ENCODE results near the gene IMP4. TPM values are rescaled to one million over a fixed set of nuclear protein-coding genes. Genes with fewer than 3 reads are reported as not detected.

Gene IMP4
- total and polyA plus RNA-seq, 7 donors, result 74.4 to 270 (median 118) TPM

- peaks cover 0 to 18% (median 0%) of the 10 kb centered on the region in 3 donors for H3K27me3 ChIP-seq (ENCODE audit: insufficient read depth in 3 of 3, low read length in 2 of 3)
- H3K4me3 ChIP-seq, result no peak overlapping the region
- DNase-seq (no peak), ATAC-seq (no peak)
- TF ChIP-seq CTCF (IDR thresholded peaks at IDR 0.05), result no peak
- intact Hi-C loops (cut with DNase I), result no loop called here
- H3K36me3 ChIP-seq (ENCODE audit: insufficient read depth in 1 of 2, low read depth in 1 of 2), result peaks cover 0 to 30% of the 10 kb centered on the region in 2 donors
- no peaks in the 10 kb centered on the region for H3K9me3 ChIP-seq
- H3K27ac ChIP-seq, result no peak overlapping the region
- no peaks in the 10 kb centered on the region for H3K4me1 ChIP-seq
Measured at GRCh38 chr2:130335226-130335625, 7.5 kb upstream of the IMP4 start.

GRCh38 chr2:130336150-130336876 is 6.4 kb upstream of the IMP4 start:
- no peaks in the 10 kb centered on the region for H3K9me3 ChIP-seq
- WGBS, 3 donors, result 77 to 82% (median 79%) methylated on average over 13 of the region's 13 CpGs
- ATAC-seq (no peak), DNase-seq (no peak)
- H3K4me3 ChIP-seq, result no peak overlapping the region
- H3K36me3 ChIP-seq (ENCODE audit: insufficient read depth in 1 of 2, low read depth in 1 of 2), result peaks cover 0 to 37% of the 10 kb centered on the region in 2 donors
- intact Hi-C loops (cut with DNase I), result no loop called here
- no peak for TF ChIP-seq CTCF (IDR thresholded peaks at IDR 0.05)
- H3K27me3 ChIP-seq (ENCODE audit: insufficient read depth in 3 of 3, low read length in 2 of 3), result peaks cover 0 to 10% (median 0%) of the 10 kb centered on the region in 3 donors
- no peak overlapping the region for H3K27ac ChIP-seq
- H3K4me1 ChIP-seq, result peaks cover 4% of the 10 kb centered on the region

GRCh38 chr2:130336877-130337734 is 5.6 kb upstream of the IMP4 start:
- peak overlapping the region; percentile 16 for H3K27ac ChIP-seq
- intact Hi-C loops (cut with DNase I), result no loop called here

GRCh38 chr2:130337735-130338325 is 4.9 kb upstream of the IMP4 start:
- intact Hi-C loops (cut with DNase I), result no loop called here
- 66 to 69% (median 69%) methylated on average over 8 of the region's 8 CpGs for WGBS, 3 donors

More at GRCh38 chr2:130336877-130337734, 5.6 kb upstream of the IMP4 start:
- TF ChIP-seq CTCF (IDR thresholded peaks at IDR 0.05), result no peak
- WGBS, 3 donors, result 37 to 52% (median 46%) methylated on average over 29 of the region's 29 CpGs
- ATAC-seq (peak in 2 of 4 donors; percentile 30 to 32), DNase-seq (peak in 1 of 2 donors; percentile 70)
- Histone ChIP-seq H3K9me3 (no peaks in the 10 kb centered on the region), H3K4me1 (peaks cover 7% of the 10 kb centered on the region), H3K36me3 (ENCODE audit: insufficient read depth in 1 of 2, low read depth in 1 of 2) (peaks cover 0 to 37% of the 10 kb centered on the region in 2 donors), H3K4me3 (peak overlapping the region; percentile 18), H3K27me3 (ENCODE audit: insufficient read depth in 3 of 3, low read length in 2 of 3) (peaks cover 0 to 2% (median 0%) of the 10 kb centered on the region in 3 donors)

More at GRCh38 chr2:130337735-130338325, 4.9 kb upstream of the IMP4 start:
- TF ChIP-seq CTCF (IDR thresholded peaks at IDR 0.05), result no peak
- Histone ChIP-seq H3K4me1 (peaks cover 7% of the 10 kb centered on the region), H3K27me3 (ENCODE audit: insufficient read depth in 3 of 3, low read length in 2 of 3) (no peaks in the 10 kb centered on the region), H3K4me3 (peak overlapping the region; percentile 18), H3K36me3 (ENCODE audit: insufficient read depth in 1 of 2, low read depth in 1 of 2) (peaks cover 0 to 37% of the 10 kb centered on the region in 2 donors), H3K9me3 (no peaks in the 10 kb centered on the region), H3K27ac (peak overlapping the region; percentile 16)
- DNase-seq (no peak), ATAC-seq (no peak)
